ENCODE results near the gene LRCH4.
"Not testable (repeated sequence)": the region's sequence is repeated elsewhere in the genome, so short reads cannot be mapped to it uniquely, and the experiment has no call there.

Gene LRCH4

DNA sequence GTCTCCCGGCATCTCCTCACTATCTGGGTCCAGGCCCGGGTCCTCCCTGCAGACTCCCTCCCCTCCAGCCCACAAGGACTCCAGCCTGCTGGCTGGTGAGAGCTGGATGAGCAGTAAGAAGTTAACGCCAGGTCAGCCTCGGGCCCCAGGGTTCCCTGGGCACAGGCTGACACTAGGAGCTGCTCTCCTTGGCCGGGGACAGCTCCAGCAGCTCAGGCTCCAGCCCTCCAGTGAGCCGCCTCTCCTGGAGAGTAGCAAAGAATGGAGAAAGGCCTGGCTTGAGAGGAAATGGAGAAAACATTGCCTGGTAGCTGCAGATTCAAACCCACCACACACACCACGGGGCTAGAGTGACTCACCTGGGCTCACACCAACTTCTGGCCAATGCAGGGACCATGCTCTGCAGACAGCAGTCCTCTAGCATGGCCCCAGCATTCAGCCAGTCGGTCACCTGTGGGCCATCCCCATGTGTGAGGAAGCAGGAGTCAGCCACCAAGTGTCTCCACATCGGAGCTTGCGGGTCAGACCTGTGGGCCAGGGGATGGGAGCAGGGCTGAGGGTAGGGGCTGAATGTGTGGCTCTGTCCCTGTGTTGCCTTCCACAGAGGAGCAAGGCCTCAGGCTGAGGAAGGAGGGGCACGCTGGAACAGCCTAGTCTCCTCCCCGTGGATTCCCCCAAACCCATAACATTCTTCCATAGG lies 18.7 kb downstream of the LRCH4 start:
- DNase-seq, result no peak

DNA sequence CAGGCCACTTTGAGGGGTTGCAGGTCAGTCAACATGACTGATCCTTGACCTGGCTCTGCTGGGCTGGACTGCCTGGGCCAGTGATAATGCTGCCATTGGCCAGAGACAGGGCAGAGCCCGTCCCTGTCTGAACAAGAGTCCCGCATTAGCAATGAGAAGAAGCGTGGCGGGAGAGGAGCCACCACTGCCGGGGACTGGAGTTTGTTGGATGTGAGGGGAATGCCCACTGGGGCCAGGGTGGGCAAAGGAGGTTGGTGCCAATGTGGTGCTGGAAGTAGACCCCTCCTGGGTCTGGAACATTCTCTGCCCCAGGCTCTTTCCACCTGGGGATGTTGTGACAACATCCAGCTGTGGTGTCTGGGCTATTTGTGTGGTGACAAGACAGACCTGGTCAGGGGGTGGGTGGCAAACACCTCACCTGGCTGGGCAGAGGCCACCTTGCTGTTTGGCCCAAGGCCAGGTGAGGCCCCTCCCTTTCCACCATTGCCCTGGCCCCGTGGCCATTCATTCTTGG lies 19.9 kb downstream of the LRCH4 start:
- DNase-seq, result no peak

DNA sequence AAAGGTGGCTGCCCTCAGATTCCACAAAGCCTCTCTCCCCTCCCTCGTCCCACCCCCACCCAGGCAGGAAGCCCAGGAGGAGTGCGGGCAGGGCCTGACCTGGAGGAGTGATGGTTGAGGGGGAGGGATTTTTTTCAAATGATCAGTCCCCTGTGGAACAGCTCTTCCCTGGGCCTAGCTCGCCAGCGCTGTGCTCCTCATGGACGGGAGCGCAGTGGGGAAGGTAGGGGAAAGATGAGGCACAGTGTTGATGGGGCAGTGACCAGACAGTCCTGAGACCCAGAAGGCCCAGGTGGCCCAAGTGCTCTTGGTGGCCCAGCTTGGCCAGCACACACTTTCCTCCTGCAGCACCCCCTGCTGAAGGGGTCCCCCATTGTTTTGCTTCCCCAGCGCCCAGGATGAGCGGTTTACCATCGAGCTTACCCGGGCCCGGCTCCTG lies 20.8 kb downstream of the LRCH4 start:
- DNase-seq, result no peak

DNA sequence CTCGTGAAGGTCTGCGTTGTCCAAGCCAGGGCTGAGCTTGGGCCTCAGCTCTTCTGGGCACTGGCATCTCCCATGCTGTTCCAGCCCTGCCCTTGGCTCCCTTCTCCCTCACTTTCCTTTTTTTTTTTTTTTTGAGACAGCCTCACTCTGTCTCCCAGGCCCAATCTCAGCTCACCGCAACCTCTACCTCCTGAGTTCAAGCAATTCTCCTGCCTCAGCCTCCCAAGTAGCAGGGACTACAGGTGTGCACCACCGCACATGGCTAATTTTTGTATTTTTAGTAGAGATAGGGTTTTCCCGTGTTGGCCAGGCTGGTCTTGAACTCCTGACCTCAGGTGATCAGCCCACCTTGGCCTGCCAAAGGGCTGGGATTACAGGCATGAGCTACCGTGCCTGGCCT lies 21.5 kb downstream of the LRCH4 start:
- DNase-seq, result not testable (repeated sequence)

DNA sequence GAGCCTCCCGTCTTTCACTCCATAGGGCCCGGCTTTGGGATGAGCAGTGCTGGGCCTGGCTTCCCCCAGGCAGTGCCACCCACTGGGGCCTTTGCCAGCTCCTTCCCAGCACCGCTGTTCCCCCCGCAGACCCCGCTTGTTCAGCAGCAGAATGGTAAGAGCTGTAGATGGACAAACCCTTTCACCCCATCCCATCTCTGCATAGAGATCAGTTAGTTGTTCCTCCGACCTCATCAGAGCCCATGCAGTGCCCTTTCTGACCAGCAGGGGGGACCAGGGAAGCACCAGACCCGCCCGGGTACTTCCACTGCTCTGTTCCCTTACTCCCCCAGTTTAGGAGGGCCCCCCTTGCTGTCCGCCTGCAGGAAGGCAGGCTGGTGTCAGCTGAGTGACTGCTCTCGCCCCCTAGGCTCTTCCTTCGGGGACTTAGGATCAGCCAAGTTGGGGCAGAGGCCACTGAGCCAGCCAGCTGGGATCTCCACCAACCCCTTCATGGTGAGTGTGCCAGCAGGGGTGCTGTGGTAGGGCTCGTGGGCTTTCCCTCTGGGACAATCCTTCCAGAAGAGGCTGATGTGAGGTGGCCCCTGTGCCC lies 22.0 kb downstream of the LRCH4 start:
- peak; percentile 81 for DNase-seq

DNA sequence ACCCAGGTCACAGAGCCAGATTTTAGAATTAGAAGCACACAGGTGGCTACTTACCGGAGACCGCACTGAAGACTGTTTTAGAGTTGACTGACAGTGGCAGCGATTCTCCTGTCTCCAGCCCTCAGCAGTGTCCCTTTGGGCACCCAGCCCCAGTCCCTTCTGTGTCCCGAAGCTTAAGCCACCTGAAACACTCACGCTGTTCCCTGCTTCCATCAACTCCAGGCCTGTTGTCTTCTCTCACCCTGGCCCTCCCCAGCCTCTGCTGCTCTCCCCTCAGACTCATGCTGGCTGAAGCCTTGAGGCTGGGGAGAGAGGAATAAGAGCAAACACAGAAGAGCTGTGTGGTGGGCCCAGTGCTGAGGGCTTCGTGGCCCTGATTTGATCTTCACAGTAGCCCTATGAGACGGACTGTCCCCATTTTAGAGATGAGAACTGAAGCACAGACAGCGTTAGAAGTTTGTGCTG lies 22.8 kb downstream of the LRCH4 start:
- no peak for DNase-seq

DNA sequence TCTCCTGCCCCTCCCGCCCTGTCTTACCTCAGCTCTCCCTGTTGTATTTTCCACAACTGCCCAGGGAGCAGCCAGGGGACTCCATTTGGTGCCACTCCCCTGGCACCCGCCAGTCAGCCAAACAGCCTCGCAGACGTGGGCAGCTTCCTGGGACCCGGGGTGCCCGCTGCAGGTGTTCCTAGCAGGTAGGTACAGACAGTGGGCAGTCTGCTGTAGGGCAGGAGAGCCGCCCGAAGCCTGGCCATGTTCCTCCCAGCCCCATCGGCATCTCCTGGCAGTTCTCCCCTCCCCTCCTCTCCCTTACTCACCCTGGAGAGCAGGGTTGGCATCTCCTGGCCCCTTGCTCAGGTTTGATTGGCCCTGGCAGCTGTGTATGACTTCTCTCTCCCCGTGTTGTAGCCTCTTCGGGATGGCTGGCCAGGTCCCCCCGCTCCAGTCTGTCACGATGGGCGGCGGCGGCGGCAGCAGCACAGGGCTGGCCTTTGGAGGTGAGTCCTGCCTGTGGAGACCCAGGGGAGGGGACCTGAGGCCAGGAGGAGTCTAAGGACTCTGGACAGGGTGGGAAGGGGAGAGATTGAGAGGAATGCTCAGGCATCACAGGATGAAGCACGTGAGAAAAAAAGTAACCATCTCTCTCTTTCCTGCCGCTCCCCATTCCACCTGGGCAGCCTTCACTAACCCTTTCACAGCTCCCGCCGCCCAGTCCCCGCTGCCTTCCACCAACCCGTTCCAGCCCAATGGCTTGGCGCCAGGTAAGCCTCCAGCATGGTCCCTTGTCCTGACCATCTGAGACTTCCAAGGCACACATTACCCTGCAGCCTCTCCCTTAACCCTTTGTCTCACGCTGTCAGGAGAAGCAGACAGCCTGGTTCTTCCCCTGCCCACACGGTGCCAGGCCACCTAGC lies 23.5 kb downstream of the LRCH4 start:
- no peak for DNase-seq

DNA sequence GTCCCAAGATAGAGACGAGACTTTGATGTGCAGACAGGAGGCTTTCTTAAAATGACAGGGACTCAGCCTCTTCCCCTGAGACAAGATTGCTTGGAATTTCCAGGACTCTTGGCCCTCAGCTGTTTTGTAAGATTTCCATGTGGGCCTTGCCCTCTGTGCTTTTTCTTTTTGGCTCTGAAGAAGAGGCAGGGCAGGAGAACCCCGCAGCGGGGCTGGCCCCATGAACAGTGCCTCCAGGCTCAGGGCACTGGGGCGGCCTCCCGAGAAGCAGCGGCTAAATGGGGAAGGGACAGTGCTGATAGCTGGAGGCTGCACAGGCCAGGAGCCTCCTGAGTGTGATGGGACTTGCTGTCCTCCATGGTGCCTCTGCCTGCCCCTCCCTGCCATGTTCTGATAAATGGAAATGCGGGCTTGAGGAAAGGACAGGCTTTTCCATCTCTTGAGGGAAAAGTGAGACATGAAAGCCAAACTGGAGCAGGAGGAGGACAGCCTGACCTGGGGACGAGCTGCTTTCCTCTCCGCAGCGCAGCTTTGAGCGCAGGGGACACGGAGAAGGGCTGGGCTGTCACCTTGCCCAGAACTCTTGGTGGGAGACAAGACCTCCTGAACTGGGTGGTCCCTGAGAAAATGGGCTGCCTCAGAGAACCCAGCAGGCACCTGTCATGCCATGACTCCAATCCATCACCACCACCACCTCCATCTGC lies 24.3 kb downstream of the LRCH4 start:
- DNase-seq, result no peak

DNA sequence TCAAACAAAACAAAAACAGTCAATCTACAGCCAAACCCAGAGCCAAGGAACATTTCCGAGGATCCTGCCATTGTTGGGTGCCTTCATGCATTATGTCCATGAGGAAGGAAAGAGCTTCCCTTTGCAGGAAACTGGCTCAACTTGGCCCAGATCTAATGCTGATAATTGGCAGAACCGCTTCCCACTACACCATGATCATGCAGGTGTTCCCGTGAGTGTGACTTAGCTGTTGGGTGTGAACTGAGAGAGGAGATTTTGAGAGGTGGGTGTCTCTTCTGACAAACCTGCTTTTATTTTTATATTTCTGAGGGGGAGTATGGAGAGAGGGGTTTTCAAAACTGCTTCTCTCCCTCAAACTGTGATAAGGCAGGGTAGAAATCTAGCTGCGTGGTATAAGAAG lies 26.8 kb downstream of the LRCH4 start:
- no peak for DNase-seq

DNA sequence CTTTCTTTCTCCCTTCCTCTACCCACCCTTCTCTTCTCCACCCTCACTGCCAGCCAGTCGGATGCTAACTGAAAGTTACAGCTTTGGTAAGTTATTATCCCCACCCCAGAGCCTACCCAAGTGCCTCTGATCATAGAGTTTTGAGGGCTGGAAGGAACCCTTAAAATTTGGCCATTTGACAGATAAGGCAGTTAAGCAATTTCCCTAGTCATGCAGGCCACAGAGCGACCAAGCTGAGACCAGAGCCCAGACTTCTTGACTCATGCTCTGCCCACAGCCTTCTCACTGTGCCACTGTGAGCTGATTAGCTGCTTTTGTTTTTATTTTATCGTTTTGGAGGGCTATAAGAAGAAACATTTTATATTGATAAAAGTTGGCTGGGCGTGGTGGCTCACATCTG lies 29.4 kb downstream of the LRCH4 start:
- no peak for DNase-seq

DNA sequence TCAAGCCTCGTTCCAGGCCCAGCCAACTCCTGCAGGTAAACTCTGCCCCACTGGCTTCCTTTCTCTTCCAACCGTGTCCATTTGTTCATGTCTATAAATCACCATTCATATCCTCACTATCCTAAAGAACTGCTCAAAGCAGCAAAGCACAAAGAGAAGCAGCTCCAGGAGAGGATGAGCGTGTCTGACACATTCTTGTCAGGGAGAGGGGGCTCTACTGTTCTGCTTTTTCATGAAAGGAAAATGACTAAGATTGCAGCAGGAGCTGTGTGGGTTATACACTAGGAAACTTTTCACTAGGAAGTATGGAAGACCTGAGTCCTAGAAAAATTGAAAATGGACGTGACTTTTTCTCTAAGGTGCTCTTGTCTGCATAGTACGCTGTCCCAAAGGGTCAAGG lies 30.2 kb downstream of the LRCH4 start:
- DNase-seq, result no peak

DNA sequence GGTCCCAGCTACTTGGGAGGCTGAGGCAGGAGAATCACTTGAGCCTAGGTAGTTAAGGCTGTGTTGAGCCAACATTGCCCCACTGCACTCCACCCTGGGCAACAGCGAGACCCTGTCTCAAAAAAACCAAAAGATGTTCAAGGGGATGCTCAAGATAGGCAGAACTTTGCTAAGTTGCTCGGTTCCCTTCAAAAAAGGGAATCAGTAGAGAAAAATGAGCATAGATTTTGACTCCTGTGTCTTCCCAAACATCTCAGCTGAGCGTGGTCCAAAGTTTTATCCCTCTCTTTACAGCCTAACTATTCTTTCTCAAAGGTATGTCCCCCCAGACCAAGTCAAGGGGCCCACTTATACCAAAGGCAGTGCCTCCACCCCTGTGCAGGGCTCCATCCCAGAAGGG lies 32.9 kb downstream of the LRCH4 start:
- no peak for DNase-seq

DNA sequence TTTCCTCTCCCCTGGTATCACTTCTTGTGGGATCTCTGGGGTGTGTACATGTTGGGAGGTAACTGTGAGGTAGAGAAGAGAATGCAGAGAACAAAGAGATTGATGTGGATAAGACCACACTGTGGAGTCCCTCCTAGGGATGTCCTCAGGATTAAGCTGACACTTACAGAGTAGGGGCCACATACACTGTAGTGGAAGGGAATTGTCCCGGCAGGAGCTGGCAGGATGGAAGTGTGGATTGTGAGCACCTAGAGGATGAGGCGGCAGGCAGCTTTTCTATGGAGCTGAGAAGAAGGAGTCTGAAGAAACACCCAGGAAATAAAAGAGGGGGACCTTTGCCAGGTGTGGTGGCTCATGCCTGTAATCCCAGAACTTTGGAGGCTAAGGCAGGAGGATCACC lies 33.4 kb downstream of the LRCH4 start:
- DNase-seq, result no peak

DNA sequence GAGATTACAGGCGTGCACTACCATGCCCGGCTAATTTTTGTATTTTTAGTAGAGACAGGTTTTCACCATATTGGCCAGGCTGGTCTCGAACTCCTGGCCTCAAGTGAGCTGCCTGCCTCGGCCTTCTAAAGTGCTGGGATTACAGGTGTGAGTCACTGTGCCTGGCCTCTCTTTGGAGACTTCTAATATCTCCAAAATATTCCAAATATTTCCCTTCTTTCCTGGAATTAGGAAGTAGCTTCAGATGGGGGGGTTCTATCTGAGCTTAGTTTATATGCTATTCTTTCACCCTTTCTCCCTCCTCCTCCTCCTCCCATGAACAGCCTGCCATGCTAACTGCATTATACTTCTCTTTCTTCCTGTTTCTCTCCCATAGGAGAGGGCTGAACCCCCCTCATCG lies 37.5 kb downstream of the LRCH4 start:
- DNase-seq, result not testable (repeated sequence)

DNA sequence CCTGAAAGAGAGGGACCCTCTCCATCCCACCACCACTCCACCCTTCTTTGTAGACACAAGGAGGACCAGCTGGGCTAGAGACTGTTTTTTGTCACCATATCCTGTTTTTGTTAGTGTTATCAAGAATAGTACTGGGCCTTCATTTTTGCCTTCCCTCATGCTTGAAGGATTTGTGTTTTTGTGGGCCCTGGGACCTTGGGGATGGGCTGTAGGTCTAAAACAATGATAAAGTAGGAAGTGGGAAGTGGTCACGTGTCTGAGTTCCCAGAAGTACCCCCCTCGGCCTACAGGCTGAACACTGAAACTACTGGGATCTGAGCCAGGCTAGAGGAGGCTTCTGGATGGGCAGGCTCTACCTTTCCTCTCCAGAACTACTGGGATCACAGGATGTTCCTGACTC lies 38.1 kb downstream of the LRCH4 start:
- no peak for DNase-seq

DNA sequence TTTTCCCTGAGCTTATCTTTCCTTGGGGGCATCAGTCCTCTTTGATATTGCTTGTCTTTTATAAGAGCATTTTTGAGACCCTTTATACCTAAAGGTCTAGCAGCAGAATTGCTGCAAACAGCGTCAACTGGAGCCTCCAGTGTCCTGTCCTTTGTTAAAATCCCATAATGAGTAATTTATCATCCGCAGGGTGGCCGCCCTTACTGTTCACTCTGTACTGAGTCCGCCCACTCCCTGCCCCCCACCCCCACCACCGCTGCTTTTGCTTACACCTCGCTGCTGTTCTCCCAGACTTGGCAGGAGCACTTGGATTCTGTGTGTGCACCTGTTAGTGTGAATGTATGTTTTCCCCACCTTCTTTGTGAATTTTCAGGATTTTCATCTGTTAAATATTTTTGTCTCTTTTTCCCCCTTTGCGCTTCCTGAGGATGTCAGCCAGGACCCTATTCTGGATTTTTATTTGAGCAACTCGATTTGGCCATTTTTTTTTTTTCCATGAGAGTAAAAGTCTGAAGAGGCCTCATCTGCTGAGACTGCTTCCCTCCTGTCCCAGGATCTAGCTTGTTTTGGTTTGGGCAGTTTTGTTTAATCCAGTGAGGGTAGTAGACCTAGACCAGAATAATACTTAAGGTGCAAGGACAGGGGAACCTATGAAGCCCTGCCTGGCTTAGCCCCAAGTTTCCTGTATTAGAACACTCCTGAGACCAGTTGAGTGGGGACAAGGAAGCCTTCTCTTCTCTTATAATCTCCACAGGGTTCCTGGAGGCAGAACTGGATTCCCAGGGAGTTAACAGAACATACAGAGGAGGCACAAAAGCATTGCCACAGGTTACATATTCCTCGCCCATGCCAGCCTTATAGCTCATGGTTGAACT lies 38.8 kb downstream of the LRCH4 start:
- no peak for DNase-seq

DNA sequence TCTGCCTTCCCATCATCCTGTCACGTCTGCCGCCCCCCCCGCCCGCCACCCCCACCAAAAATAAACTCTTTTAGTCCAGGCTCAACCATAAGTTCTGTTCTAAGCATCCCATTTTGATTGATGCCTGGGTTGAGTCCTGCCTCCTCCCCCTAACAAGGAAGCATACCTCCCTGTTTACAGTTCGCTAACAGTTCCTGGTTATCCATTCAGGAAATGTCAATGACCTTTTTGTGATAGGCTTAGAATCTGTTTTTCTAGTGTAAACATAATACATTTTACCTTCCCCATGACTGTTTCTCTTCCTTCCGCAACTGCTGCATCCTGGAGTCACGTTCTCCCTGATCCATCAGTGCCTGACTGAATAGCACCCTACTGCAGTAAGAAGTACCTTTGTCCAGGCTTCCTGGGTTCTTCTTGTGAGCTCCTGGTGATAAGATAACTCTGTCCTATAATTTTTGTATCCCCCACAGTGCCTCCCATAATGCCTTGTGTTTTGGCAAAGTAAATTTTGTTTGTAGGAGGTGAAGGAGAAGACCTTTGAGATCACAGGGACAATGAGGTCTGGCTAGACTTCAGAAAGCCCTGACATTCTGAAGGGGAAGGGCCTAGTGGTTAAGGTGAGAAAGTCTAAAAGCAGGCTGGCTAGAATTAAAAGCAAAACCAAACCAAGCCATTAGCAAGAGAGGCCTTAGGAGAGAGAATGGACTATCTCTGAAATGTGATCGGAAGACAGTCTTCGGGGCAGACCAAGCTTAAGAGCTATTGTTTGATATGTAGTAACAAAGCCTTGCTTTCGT lies 39.6 kb downstream of the LRCH4 start:
- peak; percentile 73 for DNase-seq

DNA sequence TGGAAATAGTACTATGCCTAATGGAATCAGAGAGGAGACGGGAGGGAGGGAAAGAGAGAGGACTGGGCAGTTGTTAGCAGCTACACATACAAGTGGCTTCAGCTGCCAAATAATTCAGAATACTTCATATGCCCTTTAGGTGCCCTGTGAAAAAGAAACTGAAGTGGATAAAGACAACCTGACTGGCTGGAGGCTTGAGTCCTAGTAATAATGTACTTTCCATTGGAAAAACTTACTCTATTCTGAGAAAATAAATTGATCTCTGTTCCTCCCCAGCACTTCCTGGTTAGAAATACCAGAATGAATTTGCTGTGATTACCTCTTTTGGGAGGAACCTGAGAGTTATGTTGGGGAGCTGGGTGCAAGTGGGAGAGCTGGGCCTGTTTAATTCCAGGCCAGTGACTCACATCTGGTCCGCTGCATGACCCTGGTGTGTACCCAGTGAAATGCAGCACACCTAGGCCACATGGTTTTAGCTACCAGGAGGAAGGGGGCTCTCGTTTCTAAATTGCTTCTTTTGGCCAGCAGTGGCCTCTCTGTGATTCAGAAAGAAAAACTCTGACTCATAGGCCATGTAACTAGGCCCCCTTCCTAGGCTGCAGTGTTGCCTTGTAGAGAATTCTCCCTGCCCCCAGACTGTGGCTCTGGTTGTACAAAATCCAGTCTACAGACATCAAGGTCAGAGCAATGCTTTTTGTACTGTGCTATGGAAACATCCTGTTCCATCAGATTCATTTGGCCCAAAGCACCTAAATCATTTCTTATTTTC lies 40.4 kb downstream of the LRCH4 start:
- DNase-seq, result peak; percentile 74

DNA sequence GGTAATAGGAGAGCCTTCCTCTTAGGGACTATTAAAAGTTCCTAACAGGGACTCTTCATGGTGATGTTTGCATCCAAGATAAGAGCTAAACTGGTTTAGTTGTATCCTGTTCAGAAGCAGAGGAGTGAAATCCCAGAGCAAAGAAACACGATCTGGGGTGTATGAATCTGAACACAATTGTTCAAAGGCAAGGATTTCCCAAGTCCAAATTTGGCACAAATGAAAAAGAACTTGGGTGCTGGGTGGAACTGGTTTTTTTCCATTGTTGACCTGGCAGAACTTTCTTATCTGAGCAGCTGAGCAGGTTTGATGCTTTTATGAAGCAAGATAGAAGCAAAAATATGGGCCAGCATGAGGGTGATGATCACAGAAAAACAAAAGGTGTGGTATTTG lies 41.0 kb downstream of the LRCH4 start:
- no peak for DNase-seq

DNA sequence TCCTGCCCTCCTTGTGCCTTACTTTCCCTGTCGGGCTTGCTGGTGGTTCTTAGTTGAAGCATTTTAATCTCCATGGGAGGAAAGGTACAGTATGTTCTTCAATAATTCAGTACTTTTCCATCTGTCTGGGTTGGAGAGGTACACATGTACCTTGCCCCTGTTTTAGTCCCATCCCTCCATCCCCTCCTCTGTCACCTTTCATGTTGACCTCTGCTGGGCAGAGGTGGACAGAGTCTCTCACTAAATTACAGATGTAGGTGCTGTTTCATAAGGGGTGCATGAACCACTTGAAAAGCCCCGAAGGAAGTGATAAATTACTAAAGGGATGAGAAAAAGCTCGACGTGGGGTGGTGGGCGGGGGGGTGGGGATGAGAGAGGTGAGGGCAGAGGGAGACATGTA lies 41.5 kb downstream of the LRCH4 start:
- no peak for DNase-seq

Data from CD4-positive, alpha-beta T cell treated with Interleukin-4 for 4 hours (primary cell).